DMS114 treated with DMSO at 0.1 percent for 48 hours (cell line): ENCODE measurements around the gene ZNF879.
A peak's percentile ranks its signal among the peaks of the same experiment; 100 is the strongest.

Experiments
- DNase-seq: peaks from one replicate; lab custom pipeline; 2025; ENCODE audit not compliant: unreplicated experiment; lab: John Stamatoyannopoulos, UW

The ZNF879 gene

GRCh38 chr5:179006564-179006963 is 17.0 kb upstream of the ZNF879 start:
- no peak for DNase-seq

GRCh38 chr5:179008667-179009066 is 14.9 kb upstream of the ZNF879 start:
- no peak for DNase-seq

DNA sequence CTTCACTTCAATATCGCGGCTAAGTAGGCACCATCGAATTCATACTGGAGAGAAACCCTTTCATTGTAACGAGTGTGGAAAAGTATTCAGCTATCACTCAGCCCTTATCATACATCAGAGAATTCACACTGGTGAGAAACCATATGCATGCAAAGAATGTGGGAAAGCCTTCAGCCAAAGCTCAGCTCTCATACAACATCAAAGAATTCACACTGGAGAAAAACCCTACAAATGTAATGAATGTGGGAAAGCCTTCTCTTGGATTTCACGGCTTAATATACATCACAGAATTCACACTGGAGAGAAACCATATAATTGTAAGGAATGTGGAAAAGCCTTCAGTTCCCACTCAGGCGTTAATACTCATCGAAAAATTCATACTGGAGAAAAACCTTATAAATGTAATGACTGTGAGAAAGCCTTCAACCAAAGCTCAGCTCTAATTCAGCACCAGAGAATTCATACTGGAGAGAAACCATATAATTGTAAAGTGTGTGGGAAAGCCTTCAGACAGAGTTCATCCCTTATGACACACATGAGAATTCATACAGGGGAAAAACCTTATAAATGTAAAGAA is 9.5 kb downstream of the ZNF879 start:
- no peak for DNase-seq

DNA sequence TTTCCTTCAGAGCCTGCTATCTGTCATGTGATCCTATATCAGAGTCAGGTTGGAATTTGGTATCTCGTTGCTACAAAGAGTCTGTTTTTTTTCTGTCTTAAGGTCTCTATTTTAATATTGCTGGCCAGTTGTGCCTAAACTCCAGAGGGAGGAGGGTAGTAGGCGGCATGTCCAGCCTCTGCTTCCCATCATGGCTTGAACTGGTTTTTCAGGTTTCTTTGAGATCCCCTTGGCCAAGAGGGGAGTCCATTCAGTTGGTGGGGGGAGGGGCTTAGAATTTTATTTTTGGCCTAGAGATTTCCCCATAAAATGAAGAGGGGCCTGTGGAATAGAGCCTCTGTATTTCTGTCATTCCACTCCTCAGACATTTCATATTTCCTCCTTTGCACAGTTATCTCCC is 21.2 kb downstream of the ZNF879 start:
- DNase-seq: no peak

- DNase-seq: no peak
Measured at GRCh38 chr5:179051784-179052183, 28.2 kb downstream of the ZNF879 start.

DNA sequence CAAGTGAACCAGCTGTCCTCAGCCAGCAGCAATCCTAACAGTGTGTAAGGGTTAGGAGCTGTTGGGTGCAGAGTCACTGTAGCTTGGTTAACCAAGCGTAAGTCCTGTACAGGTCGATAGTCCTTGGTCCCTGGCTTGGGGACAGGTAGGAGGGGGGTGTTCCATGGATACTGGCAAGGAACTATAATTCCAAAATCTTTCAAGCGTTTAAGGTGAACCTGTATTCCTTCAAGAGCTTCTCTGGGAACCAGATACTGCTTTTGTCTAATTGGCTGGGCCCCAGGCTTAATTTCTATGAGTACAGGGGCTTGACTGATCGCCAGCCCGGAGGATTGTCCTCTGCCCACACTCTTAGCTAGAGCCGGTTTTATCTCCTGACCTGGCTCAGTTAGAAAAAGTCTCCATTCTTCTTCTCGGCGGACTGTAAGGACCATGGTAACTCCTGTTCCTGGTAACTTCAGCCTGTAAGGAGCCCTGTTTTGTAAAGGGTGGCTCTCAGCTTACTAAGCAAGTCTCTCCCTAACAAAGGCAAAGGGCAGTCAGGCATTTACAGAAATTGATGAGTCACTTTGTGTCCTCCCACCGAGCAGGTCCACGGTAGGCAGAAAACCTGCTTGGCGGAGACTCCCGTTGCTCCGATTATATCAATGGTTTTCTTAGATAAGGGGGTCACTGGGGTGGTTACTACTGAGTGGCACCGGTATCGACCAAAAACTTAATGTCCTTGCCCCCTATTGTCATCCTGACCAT is 30.6 kb downstream of the ZNF879 start:
- no peak for DNase-seq

DNA sequence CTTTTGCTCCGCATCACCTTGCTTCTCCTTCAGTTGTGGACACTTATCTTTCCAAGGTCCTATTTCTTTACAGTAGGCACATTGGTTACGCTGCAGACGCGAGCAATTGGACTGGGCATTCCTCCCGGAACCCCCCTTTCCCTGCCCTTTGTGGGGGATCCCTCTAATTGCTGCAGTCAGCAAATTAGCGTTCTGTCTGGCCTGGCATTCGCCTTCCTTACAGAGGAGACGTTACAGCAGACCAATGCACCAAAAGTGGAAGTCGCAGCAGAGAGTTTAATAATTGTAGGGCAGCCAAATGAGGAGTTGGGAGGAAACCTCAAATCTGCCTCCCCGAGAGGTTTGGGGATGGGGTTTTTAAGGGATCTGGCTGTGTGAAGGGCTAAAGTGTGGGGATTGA is 31.3 kb downstream of the ZNF879 start:
- no peak for DNase-seq

DNA sequence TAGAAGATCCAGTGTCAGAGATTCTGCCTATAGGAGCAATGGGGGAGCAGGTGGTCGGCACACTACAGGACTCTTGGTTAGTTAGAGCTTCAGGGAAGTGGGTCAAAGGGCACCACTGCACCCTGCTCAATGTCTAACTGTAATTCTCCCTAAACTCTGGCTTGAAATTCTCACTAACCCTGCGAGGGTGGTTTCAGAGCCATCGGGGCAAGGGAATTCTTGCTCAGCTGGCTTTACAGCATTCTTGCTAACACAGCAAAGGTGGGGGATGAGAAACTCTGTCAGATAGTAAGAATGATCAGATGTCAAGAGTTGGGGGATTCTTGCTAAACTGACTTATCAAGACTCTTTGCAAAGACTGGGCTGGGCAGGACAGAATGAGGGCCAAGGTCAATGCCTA is 31.8 kb downstream of the ZNF879 start:
- DNase-seq: no peak

DNA sequence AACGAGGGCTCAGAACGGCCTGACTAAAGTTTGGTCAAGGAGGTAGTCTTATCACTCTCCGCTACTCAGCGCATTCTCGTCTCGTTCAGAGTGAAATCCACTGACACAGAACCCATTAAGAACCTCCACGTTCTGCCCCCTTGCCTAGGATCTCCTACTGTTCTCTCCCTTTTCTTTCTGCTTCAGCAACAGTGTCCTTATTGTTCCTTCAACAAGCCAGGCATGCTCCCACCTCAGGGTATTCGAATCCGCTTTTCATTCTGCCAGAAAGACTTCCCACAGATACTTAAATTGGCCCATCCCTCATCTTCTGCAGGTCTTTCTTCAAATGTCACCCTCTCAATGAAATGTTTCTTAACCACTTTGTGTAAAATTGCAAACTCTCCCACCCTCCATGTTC is 32.2 kb downstream of the ZNF879 start:
- no peak for DNase-seq

DNA sequence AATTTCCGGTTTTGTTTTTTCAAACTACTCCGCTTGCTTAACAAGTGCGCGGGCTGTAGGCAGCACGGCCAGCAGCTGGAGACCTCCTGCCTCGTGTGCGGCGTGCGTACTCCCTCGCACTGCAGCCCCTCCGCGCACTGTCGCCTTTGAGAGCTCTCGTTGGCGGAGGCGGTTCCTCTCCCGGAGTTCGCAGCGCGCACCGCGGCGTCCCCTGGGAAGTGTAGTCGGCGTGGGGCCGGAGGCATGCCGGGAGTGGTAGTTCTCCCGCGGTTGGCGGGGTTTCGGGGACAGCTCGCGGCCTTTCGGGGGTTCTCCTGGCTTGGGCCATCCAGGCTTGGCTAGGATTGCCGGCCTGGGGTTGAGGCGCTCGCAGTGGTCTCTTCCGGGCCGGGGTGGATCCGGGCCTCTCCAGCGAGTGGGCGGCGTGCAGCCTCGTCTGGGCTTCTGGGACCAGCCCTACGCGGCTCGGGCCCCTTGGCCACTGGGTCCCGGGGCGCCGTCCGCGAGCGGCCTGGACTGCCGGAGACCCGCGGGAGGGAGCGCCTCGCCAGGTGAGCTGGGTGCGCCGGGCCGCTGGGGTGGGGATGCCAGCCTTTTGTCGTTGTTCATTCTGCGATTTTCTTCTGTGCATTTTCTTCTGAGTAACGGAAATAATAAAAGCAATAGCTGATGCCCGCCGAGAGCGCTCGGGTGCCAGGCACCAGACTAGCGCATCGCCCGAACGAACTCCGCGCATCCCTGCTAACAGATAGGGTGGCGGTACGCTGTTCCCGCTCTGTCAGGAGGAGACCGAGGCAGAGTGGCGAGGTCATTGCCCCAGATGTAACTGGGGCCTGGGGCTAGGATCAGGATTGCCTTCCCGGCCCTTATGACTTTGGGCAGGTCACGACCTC is 36.8 kb downstream of the ZNF879 start, which contains the start of gene ZNF354C:
ZNF354C (plus strand) TSS at position 258 of the 893 bp plus-strand sequence. CDS start 1,696 bp downstream, outside the sequence.
- DNase-seq: peak; percentile 89

DNA sequence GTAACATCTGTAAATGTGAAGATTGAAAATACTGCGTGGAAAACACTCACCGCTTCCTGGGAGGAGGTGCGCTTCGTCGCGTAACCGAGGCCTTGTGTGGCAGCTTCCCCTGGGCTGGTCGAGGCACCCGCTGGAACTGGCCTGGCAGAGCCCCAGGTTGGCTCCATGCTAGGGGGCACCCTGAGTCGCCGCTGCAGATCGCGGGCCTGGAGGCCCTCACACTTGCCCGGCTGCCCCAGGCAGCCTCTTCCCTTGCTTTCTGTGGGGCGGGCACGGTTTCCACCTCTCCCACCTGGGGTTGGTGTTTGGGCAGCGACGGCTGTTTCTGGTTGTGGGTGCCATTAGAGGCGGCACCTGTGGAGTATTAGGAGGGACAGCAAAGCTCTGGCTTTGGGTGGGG is 37.4 kb downstream of the ZNF879 start:
- DNase-seq: no peak

GRCh38 chr5:179065703-179066102 is 42.1 kb downstream of the ZNF879 start:
- no peak for DNase-seq

DNA sequence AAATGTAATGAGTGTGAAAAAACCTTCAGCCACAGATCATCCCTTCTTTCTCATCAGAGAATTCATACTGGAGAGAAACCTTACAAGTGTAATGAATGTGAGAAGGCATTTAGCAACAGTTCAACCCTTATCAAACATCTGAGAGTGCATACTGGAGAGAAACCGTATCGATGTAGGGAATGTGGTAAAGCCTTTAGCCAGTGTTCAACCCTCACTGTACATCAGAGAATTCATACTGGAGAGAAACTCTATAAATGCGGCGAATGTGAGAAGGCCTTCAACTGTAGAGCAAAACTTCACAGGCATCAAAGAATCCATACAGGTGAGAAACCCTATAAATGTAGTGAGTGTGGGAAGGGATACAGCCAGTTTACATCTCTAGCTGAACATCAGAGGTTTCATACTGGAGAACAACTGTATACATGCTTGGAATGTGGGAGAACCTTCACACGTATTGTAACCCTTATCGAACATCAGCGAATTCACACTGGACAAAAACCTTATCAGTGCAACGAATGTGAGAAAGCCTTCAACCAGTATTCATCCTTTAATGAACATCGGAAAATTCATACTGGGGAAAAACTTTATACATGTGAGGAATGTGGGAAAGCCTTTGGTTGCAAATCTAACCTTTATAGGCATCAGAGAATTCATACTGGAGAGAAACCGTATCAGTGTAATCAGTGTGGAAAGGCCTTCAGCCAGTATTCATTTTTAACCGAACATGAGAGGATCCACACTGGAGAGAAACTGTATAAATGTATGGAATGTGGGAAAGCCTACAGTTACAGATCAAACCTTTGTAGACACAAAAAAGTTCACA is 55.8 kb downstream of the ZNF879 start:
- DNase-seq: no peak

DNA sequence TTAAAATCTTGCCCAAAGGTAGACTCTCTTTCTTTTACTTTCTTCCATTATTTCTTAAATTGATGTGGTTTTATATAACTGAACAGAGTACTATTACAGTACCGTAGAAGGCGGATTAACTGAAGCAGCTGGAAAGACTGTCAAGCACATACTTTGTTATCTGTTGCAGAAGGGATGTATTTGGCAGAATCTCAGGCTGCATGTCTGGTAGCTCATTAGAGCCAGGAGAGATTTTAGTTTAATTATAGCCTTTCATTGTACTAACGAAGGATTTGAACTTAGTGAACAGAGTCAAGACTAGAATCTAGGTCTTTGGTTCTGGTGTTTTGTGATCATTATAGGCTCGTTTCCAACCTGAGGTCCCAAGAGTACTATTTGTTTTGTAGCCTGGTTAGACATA is 57.1 kb downstream of the ZNF879 start:
- DNase-seq: no peak
